ENCODE results near the gene DCUN1D2. TPM values are rescaled to one million over a fixed set of nuclear protein-coding genes. Genes with fewer than 3 reads are reported as not detected.

The DCUN1D2 gene
- total RNA-seq, 1 experiment from 2014 or later = 11.6 TPM

DNA sequence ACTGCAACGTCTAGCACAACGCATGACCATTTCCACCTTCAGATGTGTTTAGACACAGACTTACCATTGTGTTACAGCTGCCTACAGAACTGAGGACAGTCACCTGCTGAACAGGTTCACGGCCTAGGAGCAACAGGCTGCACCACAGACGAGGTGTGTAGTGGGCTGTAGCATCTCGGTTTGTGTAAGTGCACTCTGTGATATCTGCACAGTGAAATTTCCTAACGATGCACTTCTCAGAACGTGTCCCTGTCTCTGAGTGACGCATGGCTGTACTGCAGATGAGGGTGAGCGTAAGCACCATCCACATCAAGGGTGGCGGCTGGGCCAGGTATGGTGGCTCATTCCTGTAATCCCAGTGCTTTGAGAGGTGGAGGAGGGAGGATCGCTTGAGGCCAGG, 15.2 kb downstream of the DCUN1D2 start:
- H3F3A ChIP-seq (ENCODE audit: low read length, unreplicated experiment) = no peaks in the 10 kb centered on the region
- no peak overlapping the region for H3K4me2 ChIP-seq (ENCODE audit: low read length)
- no peaks in the 10 kb centered on the region for H3K79me2 ChIP-seq (ENCODE audit: low read length)
- H3K27me3 ChIP-seq (ENCODE audit: low read length) = no peaks in the 10 kb centered on the region
- no peak overlapping the region for H2AFZ ChIP-seq (ENCODE audit: low read length)
- intact Hi-C loops (cut with micrococcal nuclease) = no loop called here
- no peaks in the 10 kb centered on the region for H3K4me1 ChIP-seq (ENCODE audit: insufficient read depth, low read length)
- H3K9me3 ChIP-seq (ENCODE audit: low read length) = no peaks in the 10 kb centered on the region
- DNase-seq (no peak), ATAC-seq (no peak)
- H3K4me3 ChIP-seq (ENCODE audit: low read length) = no peak overlapping the region
- TF ChIP-seq EZH2 (IDR thresholded peaks at IDR 0.05; ENCODE audit: low read length, unreplicated experiment) (no peak), EZH2phosphoT487 (IDR thresholded peaks at IDR 0.05; ENCODE audit: borderline replicate concordance, low read length) (no peak)
- TF ChIP-seq, protein P1, sequence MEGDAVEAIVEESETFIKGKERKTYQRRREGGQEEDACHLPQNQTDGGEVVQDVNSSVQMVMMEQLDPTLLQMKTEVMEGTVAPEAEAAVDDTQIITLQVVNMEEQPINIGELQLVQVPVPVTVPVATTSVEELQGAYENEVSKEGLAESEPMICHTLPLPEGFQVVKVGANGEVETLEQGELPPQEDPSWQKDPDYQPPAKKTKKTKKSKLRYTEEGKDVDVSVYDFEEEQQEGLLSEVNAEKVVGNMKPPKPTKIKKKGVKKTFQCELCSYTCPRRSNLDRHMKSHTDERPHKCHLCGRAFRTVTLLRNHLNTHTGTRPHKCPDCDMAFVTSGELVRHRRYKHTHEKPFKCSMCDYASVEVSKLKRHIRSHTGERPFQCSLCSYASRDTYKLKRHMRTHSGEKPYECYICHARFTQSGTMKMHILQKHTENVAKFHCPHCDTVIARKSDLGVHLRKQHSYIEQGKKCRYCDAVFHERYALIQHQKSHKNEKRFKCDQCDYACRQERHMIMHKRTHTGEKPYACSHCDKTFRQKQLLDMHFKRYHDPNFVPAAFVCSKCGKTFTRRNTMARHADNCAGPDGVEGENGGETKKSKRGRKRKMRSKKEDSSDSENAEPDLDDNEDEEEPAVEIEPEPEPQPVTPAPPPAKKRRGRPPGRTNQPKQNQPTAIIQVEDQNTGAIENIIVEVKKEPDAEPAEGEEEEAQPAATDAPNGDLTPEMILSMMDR (conservative IDR thresholded peaks at IDR 0.05; ENCODE audit: low read depth, low read length) = no peak
- POLR2A ChIA-PET (ENCODE audit: unreplicated experiment) = no interaction called here
- H3K36me3 ChIP-seq (ENCODE audit: low read depth, low read length) = no peaks in the 10 kb centered on the region; the same call in 1 of the 2 replicates
- no peak overlapping the region for H3K27ac ChIP-seq (ENCODE audit: low read length)
- no peaks in the 10 kb centered on the region for H3K9me2 ChIP-seq (replicated peaks; ENCODE audit: low read length)
- no TSS peak for BruUV-seq (replicated peaks)
- H3K9ac ChIP-seq (ENCODE audit: low read length) = no peak overlapping the region
- no peaks in the 10 kb centered on the region for H4K20me1 ChIP-seq (ENCODE audit: low read length)
- CTCF ChIA-PET = no interaction called here

DNA sequence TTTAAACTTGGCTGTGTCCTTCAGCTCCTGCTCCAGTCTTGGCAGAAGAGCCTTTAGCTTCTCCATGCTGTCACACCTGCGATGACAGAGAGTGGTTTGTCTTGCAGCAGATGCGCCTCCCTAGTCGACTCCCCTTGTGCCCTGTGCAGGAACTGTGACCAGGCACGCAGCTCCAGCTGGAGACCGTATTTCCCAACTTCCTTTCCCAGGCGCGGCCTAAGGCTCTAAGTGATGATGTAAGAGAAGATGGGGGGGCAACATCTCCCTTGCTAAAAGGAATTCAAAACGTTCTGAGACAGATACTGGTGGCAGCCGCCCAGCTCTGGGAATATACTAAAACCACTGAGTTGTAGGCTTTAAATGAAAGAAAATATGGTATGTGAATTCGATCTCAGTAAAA, 16.3 kb downstream of the DCUN1D2 start:
- CTCF ChIA-PET = no interaction called here

DNA sequence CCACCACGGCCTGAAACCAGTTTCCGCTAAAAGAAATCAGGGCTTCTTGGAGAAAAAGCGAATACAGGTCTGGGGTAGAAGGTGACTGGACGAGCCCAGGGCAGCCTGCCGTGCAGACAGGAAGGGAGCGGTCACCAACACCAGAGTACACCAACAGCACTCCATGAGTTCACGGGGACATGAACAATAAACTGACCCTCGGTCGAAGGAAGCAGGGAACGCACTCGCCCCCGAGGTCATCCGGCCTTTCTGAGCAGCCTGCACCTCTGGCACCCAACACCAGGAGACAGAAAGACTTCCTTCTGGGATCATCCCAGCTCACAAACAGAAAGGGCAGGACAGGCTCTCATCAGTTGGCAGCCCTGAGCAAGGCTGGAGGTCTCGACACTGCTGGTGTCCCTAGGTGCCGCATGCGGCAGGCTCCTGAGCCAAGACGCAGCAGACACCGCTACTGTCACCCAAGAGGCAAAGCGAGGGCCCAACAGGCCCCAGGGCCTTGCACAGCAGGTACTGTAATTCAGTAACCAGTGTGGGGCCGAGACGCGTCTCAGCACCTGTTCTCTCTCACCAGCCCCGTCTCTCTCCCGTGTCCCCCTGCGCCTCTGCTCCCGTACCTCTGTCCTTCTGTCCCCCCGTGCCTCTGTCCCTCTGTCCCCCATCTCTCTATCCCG, 18.0 kb downstream of the DCUN1D2 start:
- H3K27ac ChIP-seq (ENCODE audit: low read length) = no peak overlapping the region
- no peak overlapping the region for H3K4me2 ChIP-seq (ENCODE audit: low read length)
- ATAC-seq (no peak), DNase-seq (no peak)
- no peak overlapping the region for H3K9ac ChIP-seq (ENCODE audit: low read length)
- H3K4me3 ChIP-seq (ENCODE audit: low read length) = no peak overlapping the region
- TF ChIP-seq EZH2phosphoT487 (IDR thresholded peaks at IDR 0.05; ENCODE audit: borderline replicate concordance, low read length) = no peak
- TF ChIP-seq, protein P1 (conservative IDR thresholded peaks at IDR 0.05; ENCODE audit: low read depth, low read length) = no peak
- no peak for TF ChIP-seq EZH2 (IDR thresholded peaks at IDR 0.05; ENCODE audit: low read length, unreplicated experiment)
- BruUV-seq (replicated peaks) = no TSS peak
- no peak overlapping the region for H2AFZ ChIP-seq (ENCODE audit: low read length)
- H3K9me2 ChIP-seq (replicated peaks; ENCODE audit: low read length) = no peaks in the 10 kb centered on the region
- H3K27me3 ChIP-seq (ENCODE audit: low read length) = no peaks in the 10 kb centered on the region
- ChIA-PET CTCF (no interaction called here), POLR2A (ENCODE audit: unreplicated experiment) (no interaction called here)
- H3K36me3 ChIP-seq (ENCODE audit: low read depth, low read length) = no peaks in the 10 kb centered on the region; the same call in 1 of the 2 replicates
- intact Hi-C loops (cut with micrococcal nuclease) = no loop called here
- H3K9me3 ChIP-seq (ENCODE audit: low read length) = no peaks in the 10 kb centered on the region
- H4K20me1 ChIP-seq (ENCODE audit: low read length) = no peaks in the 10 kb centered on the region
- H3F3A ChIP-seq (ENCODE audit: low read length, unreplicated experiment) = no peaks in the 10 kb centered on the region
- H3K4me1 ChIP-seq (ENCODE audit: insufficient read depth, low read length) = no peaks in the 10 kb centered on the region
- no peaks in the 10 kb centered on the region for H3K79me2 ChIP-seq (ENCODE audit: low read length)

More for the DNA sequence above, 16.3 kb downstream of the DCUN1D2 start:
- Histone ChIP-seq H3K79me2 (ENCODE audit: low read length) (no peaks in the 10 kb centered on the region), H3K36me3 (ENCODE audit: low read depth, low read length) (no peaks in the 10 kb centered on the region; the same call in 1 of the 2 replicates), H3K4me2 (ENCODE audit: low read length) (no peak overlapping the region), H3K27ac (ENCODE audit: low read length) (no peak overlapping the region), H3K27me3 (ENCODE audit: low read length) (no peaks in the 10 kb centered on the region), H3F3A (ENCODE audit: low read length, unreplicated experiment) (no peaks in the 10 kb centered on the region), H3K9ac (ENCODE audit: low read length) (no peak overlapping the region), H4K20me1 (ENCODE audit: low read length) (no peaks in the 10 kb centered on the region), H3K9me3 (ENCODE audit: low read length) (no peaks in the 10 kb centered on the region), H2AFZ (ENCODE audit: low read length) (no peak overlapping the region), H3K4me3 (ENCODE audit: low read length) (no peak overlapping the region), H3K9me2 (replicated peaks; ENCODE audit: low read length) (no peaks in the 10 kb centered on the region), H3K4me1 (ENCODE audit: insufficient read depth, low read length) (no peaks in the 10 kb centered on the region)
- POLR2A ChIA-PET (ENCODE audit: unreplicated experiment) = no interaction called here
- ATAC-seq = no peak
- BruUV-seq (replicated peaks) = no TSS peak
- intact Hi-C loops (cut with micrococcal nuclease) = no loop called here
- TF ChIP-seq, protein P1 (conservative IDR thresholded peaks at IDR 0.05; ENCODE audit: low read depth, low read length) = no peak
- TF ChIP-seq EZH2 (IDR thresholded peaks at IDR 0.05; ENCODE audit: low read length, unreplicated experiment) (no peak), EZH2phosphoT487 (IDR thresholded peaks at IDR 0.05; ENCODE audit: borderline replicate concordance, low read length) (no peak)
- no peak for DNase-seq

All from PC-3 (cell line).